Endothelial cell of umbilical vein (primary cell): Measurements from ENCODE around the gene RPH3AL. TPM values are rescaled to one million over a fixed set of nuclear protein-coding genes. Genes with fewer than 3 reads are reported as not detected.

Experiments
- BruUV-seq: library from RNA; stranded (reverse); fragments of 400-500 nt; replicated peaks from 2 replicates; lab custom pipeline; 2021; lab: Mats Ljungman, UMichigan
- CTCF ChIA-PET: fragments of 300-600, 350-600 bp; sonication (Branson Sonifier 250); formaldehyde crosslinking; loops from one replicate; lab custom pipeline; 2021; ENCODE audit warnings: antibody characterized with exemption, inconsistent platforms; lab: Charles Lee
- POLR2A ChIA-PET: fragments of 300-600, 350-600 bp; sonication (Branson Sonifier 250); formaldehyde crosslinking; loops from one replicate; lab custom pipeline; 2021; ENCODE audit warnings: antibody characterized with exemption, inconsistent platforms; lab: Charles Lee
- DNase-seq: peaks from one replicate; pipeline ENCODE4 v3.0.0-alpha.2; 2011; ENCODE audit warnings: low read depth, low spot score
- FAIRE-seq: peaks from 2 replicates; lab custom pipeline; 2011; peaks lifted over from hg19 to GRCh38; lab: Jason Lieb, UNC
- H2AFZ ChIP-seq: 2 replicates; pipeline ENCODE4 v1.6.0; 2012; ENCODE audit warnings: low read depth, low read length, control low read depth, inconsistent platforms
- H3K27ac ChIP-seq: 2 replicates; pipeline ENCODE4 v1.5.1; 2011; ENCODE audit warnings: low read depth, mild to moderate bottlenecking, control low read depth, low read length, moderate library complexity; ENCODE audit not compliant: insufficient read depth
- H3K27me3 ChIP-seq, 2 experiments: 2 replicates each; pipeline versions ENCODE4 v1.6.0 to v1.6.1; 2011; ENCODE audit warnings: low read length in 2 of 2, mixed read lengths in 1 of 2; ENCODE audit not compliant: control insufficient read depth in 2 of 2, insufficient read depth in 2 of 2
- H3K36me3 ChIP-seq, 2 experiments: 2 replicates in 1 of 2; 3 replicates in 1 of 2; pipeline ENCODE4 v1.5.1; 2011; ENCODE audit warnings: low read length in 2 of 2, mild to moderate bottlenecking in 1 of 2, moderate library complexity in 1 of 2; ENCODE audit not compliant: control insufficient read depth in 2 of 2, insufficient read depth in 2 of 2; ENCODE audit errors: extremely low read depth in 1 of 2
- H3K4me1 ChIP-seq: 3 replicates; pipeline ENCODE4 v1.5.1; 2011; ENCODE audit warnings: mild to moderate bottlenecking, low read length; ENCODE audit not compliant: control insufficient read depth, insufficient read depth; ENCODE audit errors: extremely low read depth
- H3K4me2 ChIP-seq: 2 replicates; pipeline ENCODE4 v1.6.1; 2011; ENCODE audit warnings: low read length, control low read depth, mixed read lengths; ENCODE audit not compliant: insufficient read depth
- H3K4me3 ChIP-seq, 3 experiments: fragments of 200-600 bp in 1 of 3; sonication (generic), shearing (Covaris generic) in 1 of 3; replicated peaks in 1 of 3; 2 replicates each; pipeline ENCODE4 v1.5.1; 2011 to 2016; ENCODE audit warnings: control low read depth in 3 of 3, low read length in 3 of 3, mild to moderate bottlenecking in 2 of 3, inconsistent platforms in 1 of 3, low read depth in 1 of 3, moderate library complexity in 1 of 3; ENCODE audit not compliant: insufficient read depth in 1 of 3
- H3K79me2 ChIP-seq: 2 replicates; pipeline ENCODE4 v1.6.0; 2012; ENCODE audit warnings: low read length, inconsistent platforms; ENCODE audit not compliant: control insufficient read depth, insufficient read depth
- H3K9ac ChIP-seq: replicated peaks from 2 replicates; pipeline ENCODE3; 2011; ENCODE audit warnings: low read length, control low read depth; ENCODE audit not compliant: insufficient read depth; ENCODE audit errors: extremely low read depth
- H3K9me1 ChIP-seq: replicated peaks from 3 replicates; pipeline ENCODE4 v1.6.0; 2011; ENCODE audit warnings: mild to moderate bottlenecking, low read length; ENCODE audit not compliant: control insufficient read depth, insufficient read depth; ENCODE audit errors: extremely low read depth
- H3K9me3 ChIP-seq: replicated peaks from 2 replicates; pipeline ENCODE4 v1.5.1; 2012; ENCODE audit warnings: low read length, inconsistent platforms; ENCODE audit not compliant: control insufficient read depth, insufficient read depth
- H4K20me1 ChIP-seq: replicated peaks from 2 replicates; pipeline ENCODE3; 2011; ENCODE audit warnings: mild to moderate bottlenecking, low read length; ENCODE audit not compliant: control insufficient read depth, insufficient read depth; ENCODE audit errors: extremely low read depth
- CTCF ChIP-seq, 2 donors: IDR thresholded peaks; 1 replicate in 1 of 2; 2 replicates in 1 of 2; pipeline ENCODE4 v1.5.1; 2011; ENCODE audit warnings: low read length in 2 of 2, mild to moderate bottlenecking in 2 of 2, moderate library complexity in 2 of 2, control low read depth in 1 of 2, inconsistent platforms in 1 of 2, low read depth in 1 of 2; ENCODE audit not compliant: insufficient read depth in 1 of 2; ENCODE audit errors: extremely low read depth in 1 of 2
- EZH2 ChIP-seq: IDR thresholded peaks from 2 replicates; pipeline ENCODE4 v1.6.1; 2012; ENCODE audit warnings: borderline replicate concordance, low read depth, mild to moderate bottlenecking, moderate library complexity, low read length, inconsistent platforms; ENCODE audit not compliant: severe bottlenecking
- FOS ChIP-seq: IDR thresholded peaks from 2 replicates; pipeline ENCODE4 v1.6.1; 2011; ENCODE audit warnings: mild to moderate bottlenecking, low read length, moderate library complexity, borderline replicate concordance; ENCODE audit not compliant: insufficient read depth
- GATA2 ChIP-seq: IDR thresholded peaks from 2 replicates; pipeline ENCODE4 v1.7.0; 2011; ENCODE audit warnings: low read depth, mild to moderate bottlenecking, moderate library complexity, mixed read lengths, low read length; ENCODE audit not compliant: insufficient read length, insufficient read depth
- JUN ChIP-seq: IDR thresholded peaks from 2 replicates; pipeline ENCODE4 v1.6.1; 2011; ENCODE audit warnings: borderline replicate concordance, low read depth; ENCODE audit not compliant: insufficient read length, insufficient read depth
- MAX ChIP-seq: IDR thresholded peaks from 2 replicates; pipeline ENCODE4 v1.6.1; 2011; ENCODE audit not compliant: insufficient read depth, insufficient read length
- MYC ChIP-seq: IDR thresholded peaks from one replicate; pipeline ENCODE4 v1.6.1; 2011; ENCODE audit warnings: mild to moderate bottlenecking, low read depth, low read length
- POLR2A ChIP-seq: IDR thresholded peaks from 2 replicates; pipeline ENCODE4 v1.6.1; 2012; ENCODE audit warnings: low read depth, mild to moderate bottlenecking, control low read depth, low read length
- POLR2AphosphoS5 ChIP-seq: IDR thresholded peaks from 2 replicates; pipeline ENCODE4 v1.6.1; 2012; ENCODE audit warnings: low read depth, mild to moderate bottlenecking, control low read depth, low read length, moderate library complexity; ENCODE audit not compliant: insufficient read depth
- dilution Hi-C: fragments of 300-500 bp; cut with MboI; formaldehyde crosslinking; loops from one replicate; pipeline ENCODE4 v1.15.0; 2019; ENCODE audit warnings: low sequenced_read_pairs; ENCODE audit not compliant: extremely low pct_ligation_motif_present
- intact Hi-C: fragments of 100-400 bp; cut with micrococcal nuclease; formaldehyde crosslinking; loops from one replicate; pipeline ENCODE4 v1.10.0; 2022
- polyA plus RNA-seq, 4 experiments: library from polyadenylated mRNA; depleted of rRNA in 3 of 4; stranded (reverse) in 3 of 4; unstranded in 1 of 4; fragments of >200 nt; gene quantifications; 2 replicates each; pipeline versions ENCODE4 v1.2.1 to v1.2.3, GENCODE V29; 2011 to 2012; ENCODE audit warnings: missing spikeins in 1 of 4
- total RNA-seq: library from RNA; stranded (reverse); gene quantifications from 2 replicates; pipeline ENCODE4 v1.2.3, GENCODE V29; 2021

The RPH3AL gene
- total and polyA plus RNA-seq, 2 donors (not counting 3 experiments of a cell fraction or from before 2014, with no cell fraction given) = 4.1 to 7.0 TPM

GRCh38 chr17:227078-227945, 125.3 kb downstream of the RPH3AL start:
- Histone ChIP-seq H3K27ac (no peak overlapping the region), H3K27me3 (no peaks in the 10 kb centered on the region), H3K9me3 (no peaks in the 10 kb centered on the region), H3K9me1 (no peaks in the 10 kb centered on the region), H3K36me3 (no peaks in the 10 kb centered on the region), H4K20me1 (no peaks in the 10 kb centered on the region), H3K4me1 (peaks cover 15% of the 10 kb centered on the region), H3K79me2 (no peaks in the 10 kb centered on the region), H2AFZ (no peak overlapping the region), H3K4me3 (no peak overlapping the region), H3K9ac (no peak overlapping the region), H3K4me2 (no peak overlapping the region)
- intact Hi-C loops = no loop called here
- DNase-seq (no peak), FAIRE-seq (no peak)
- BruUV-seq = no TSS peak
- dilution Hi-C loops = no loop called here
- ChIA-PET CTCF (interaction anchor here (1.3 kb wide), 1 partner anchor 27 kb away, joined by 3 read pairs; no protein-coding TSS in a partner anchor), POLR2A (no interaction called here)
- TF ChIP-seq POLR2AphosphoS5 = no peak
- no peak for TF ChIP-seq MAX
- TF ChIP-seq EZH2 = no peak
- no peak for TF ChIP-seq GATA2
- no peak for TF ChIP-seq JUN
- TF ChIP-seq CTCF (IDR thresholded peaks at IDR 0.05; ENCODE audit: extremely low read depth in 1 of 2, insufficient read depth in 1 of 2, low read depth in 1 of 2, low read length in 2 of 2) = no peak
- no peak for TF ChIP-seq POLR2A
- no peak for TF ChIP-seq FOS
- TF ChIP-seq MYC = no peak
